ENCODE data around the gene SKIL. TPM values are rescaled to one million over a fixed set of nuclear protein-coding genes. Genes with fewer than 3 reads are reported as not detected.
"Not testable (repeated sequence)": the region's sequence is repeated elsewhere in the genome, so short reads cannot be mapped to it uniquely, and the experiment has no call there.

Gene SKIL
- total and polyA plus RNA-seq, 3 donors from 2014 or later = 19.1 to 53.6 (median 47.4) TPM

DNA sequence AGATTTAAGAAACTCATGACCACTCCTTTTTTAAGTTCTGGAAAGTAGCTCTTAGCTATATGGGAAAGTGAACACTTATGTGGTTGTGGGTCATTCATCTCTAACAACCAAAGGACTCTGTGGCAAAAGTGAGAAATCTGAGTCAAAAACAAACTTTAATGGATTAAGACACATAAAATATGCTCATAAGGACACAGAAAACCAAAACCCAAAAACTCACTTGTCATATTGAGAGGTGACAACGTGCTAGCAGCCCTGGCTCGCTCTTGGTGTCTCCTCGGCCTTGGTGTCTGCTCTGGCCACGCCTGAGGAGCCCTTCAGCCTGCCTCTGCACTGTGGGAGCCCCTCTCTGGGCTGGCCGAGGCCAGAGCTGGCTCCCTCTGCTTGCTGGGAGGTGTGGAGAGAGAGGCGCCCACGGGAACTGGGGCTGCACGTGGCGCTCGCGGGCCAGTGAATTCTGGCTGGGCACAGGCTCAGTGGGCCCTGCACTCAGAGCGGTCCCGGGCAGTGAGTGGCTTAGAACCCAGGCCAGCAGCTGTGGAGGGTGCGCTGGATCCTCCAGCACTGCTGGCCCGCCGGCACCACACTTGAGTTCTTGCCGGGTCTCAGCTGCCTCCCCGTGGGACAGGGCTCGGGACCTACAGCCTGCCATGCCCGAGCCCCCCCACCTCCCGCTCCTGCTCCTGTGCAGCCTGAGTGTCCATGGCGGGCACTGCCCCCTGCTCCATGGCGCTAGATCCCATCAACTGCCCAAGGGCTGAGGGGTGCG, 30.3 kb upstream of the SKIL start:
- DNase-seq = no peak
- no peak overlapping the region for H3K4me3 ChIP-seq
- intact Hi-C loops (cut with DNase I; ENCODE audit: low total_unique reads) = no loop called here

GRCh38 chr3:170327868-170328548, 29.5 kb upstream of the SKIL start:
- H3K27ac ChIP-seq; H3K36me3 ChIP-seq (ENCODE audit: low read depth, missing control alignments); intact Hi-C loops (cut with DNase I; ENCODE audit: low total_unique reads); H3K27me3 ChIP-seq; H3K4me3 ChIP-seq; H3K9me3 ChIP-seq; H3K4me1 ChIP-seq: not testable (repeated sequence)
- 79 to 86% methylated on average over 7 of the region's 7 CpGs for WGBS, 2 donors
- peak; percentile 22 for DNase-seq

More for the DNA sequence above, 30.3 kb upstream of the SKIL start:
- TF ChIP-seq POLR2A (IDR thresholded peaks at IDR 0.05) (no peak), CTCF (IDR thresholded peaks at IDR 0.05) (no peak)
- H3K27ac ChIP-seq = no peak overlapping the region
- H3K4me1 ChIP-seq = no peaks in the 10 kb centered on the region
- no peaks in the 10 kb centered on the region for H3K36me3 ChIP-seq (ENCODE audit: low read depth, missing control alignments)
- H3K27me3 ChIP-seq = no peaks in the 10 kb centered on the region
- H3K9me3 ChIP-seq = no peaks in the 10 kb centered on the region
- WGBS, 2 donors = 68 to 92% methylated on average over 20 to 24 of the region's 24 CpGs

GRCh38 chr3:170330366-170330765, 27.1 kb upstream of the SKIL start:
- TF ChIP-seq CTCF (IDR thresholded peaks at IDR 0.05) = no peak
- no peak for TF ChIP-seq POLR2A (IDR thresholded peaks at IDR 0.05)
- Histone ChIP-seq H3K36me3 (ENCODE audit: low read depth, missing control alignments) (no peaks in the 10 kb centered on the region), H3K4me3 (no peak overlapping the region), H3K27me3 (no peaks in the 10 kb centered on the region), H3K4me1 (no peaks in the 10 kb centered on the region), H3K27ac (no peak overlapping the region), H3K9me3 (no peaks in the 10 kb centered on the region)
- WGBS, 2 donors = 94 to 97% methylated on average over 5 of the region's 5 CpGs
- DNase-seq = no peak
- intact Hi-C loops (cut with DNase I; ENCODE audit: low total_unique reads) = no loop called here

GRCh38 chr3:170331143-170331542, 26.4 kb upstream of the SKIL start:
- Histone ChIP-seq H3K27ac (no peak overlapping the region), H3K4me3 (no peak overlapping the region), H3K27me3 (no peaks in the 10 kb centered on the region), H3K4me1 (no peaks in the 10 kb centered on the region), H3K36me3 (ENCODE audit: low read depth, missing control alignments) (no peaks in the 10 kb centered on the region), H3K9me3 (no peaks in the 10 kb centered on the region)
- DNase-seq = no peak
- intact Hi-C loops (cut with DNase I; ENCODE audit: low total_unique reads) = no loop called here
- WGBS, 2 donors = 79 to 86% methylated on average over 4 of the region's 4 CpGs
- TF ChIP-seq CTCF (IDR thresholded peaks at IDR 0.05) = no peak
- no peak for TF ChIP-seq POLR2A (IDR thresholded peaks at IDR 0.05)

DNA sequence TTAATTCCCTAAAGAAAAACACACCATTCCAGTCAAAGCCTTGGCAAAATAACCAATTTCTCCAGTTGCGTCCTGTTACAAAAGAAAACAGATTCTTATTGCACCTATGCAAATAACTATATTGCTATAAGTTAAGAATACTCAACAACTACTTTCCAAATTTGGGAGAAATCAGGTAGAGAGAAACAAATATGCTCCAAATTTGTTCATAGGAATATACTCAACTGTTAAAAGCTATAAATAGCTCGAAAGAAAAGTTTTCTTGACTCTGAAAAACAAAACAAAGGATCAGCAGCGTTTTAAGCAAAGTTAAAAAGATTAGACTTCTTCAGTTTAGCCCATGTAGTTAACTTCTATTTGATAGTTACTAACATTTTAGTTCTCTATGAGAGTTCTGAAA, 20.1 kb upstream of the SKIL start:
- H3K4me1 ChIP-seq = no peaks in the 10 kb centered on the region
- no peak for DNase-seq
- no peaks in the 10 kb centered on the region for H3K27me3 ChIP-seq
- no peaks in the 10 kb centered on the region for H3K9me3 ChIP-seq
- WGBS, 2 donors = 78 to 84% methylated on average over 3 of the region's 3 CpGs
- no peak overlapping the region for H3K27ac ChIP-seq
- no peak for TF ChIP-seq POLR2A (IDR thresholded peaks at IDR 0.05)
- TF ChIP-seq CTCF (IDR thresholded peaks at IDR 0.05) = no peak
- no peaks in the 10 kb centered on the region for H3K36me3 ChIP-seq (ENCODE audit: low read depth, missing control alignments)
- intact Hi-C loops (cut with DNase I; ENCODE audit: low total_unique reads) = no loop called here
- no peak overlapping the region for H3K4me3 ChIP-seq
